HTERT RPE-1 (cell line): Measurements from ENCODE around the gene MAGEB18.

ENCODE experiments used
- in situ Hi-C: fragments of 300-500 bp; cut with MboI; formaldehyde crosslinking; loops from 4 replicates; pipeline ENCODE4 v1.14.3; 2020; ENCODE audit warnings: low sequenced_read_pairs

The MAGEB18 gene

DNA sequence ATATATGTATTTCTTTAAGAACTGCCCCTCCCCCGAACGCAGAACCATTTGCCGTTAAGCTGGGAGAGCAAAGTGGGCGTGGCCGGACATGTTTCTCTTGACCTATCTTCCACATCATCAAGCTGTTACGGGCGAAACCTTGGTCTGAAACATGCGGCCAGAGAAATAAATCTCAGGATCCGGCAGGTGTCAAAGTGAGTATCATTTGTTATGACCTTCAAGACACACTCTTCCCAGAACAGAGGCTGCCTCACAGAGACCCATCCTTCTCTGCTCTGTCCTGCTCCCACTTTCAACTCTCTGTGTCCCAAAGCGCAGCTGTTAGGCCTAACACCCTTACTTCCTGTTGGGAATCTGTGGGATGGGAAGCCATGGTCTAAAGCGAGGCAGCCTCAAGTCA lies at the start of gene MAGEB18:
Gene MAGEB18, plus strand, starts transcription at position 70 of the 400 bp plus-strand sequence. CDS start 643 bp downstream, outside the sequence.
- in situ Hi-C loops: no loop called here

DNA sequence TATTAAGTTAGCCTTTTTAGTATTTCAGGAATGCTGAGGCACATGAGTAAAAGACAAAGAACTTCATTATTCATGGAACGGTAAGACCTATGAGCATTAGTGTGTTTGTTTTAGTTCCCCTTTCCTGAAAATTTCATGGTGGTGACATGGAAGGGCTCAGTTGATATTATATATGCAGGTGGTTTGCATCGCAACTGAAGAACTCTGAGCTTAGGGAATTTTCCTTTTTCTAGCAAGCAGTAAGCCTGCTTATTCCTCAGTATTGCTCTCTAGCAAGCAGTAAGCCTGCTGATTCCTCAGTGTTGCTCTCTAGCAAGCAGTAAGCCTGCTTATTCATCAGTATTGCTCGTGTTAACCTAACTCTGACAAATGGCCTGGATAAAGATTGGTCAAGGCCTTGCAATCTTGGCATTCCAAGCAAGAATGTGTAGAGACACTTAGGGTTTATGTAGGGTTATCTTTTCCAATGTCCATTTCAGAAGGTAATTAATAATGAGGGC lies 37.7 kb upstream of the MAGEB18 start:
- in situ Hi-C loops: no loop called here

DNA sequence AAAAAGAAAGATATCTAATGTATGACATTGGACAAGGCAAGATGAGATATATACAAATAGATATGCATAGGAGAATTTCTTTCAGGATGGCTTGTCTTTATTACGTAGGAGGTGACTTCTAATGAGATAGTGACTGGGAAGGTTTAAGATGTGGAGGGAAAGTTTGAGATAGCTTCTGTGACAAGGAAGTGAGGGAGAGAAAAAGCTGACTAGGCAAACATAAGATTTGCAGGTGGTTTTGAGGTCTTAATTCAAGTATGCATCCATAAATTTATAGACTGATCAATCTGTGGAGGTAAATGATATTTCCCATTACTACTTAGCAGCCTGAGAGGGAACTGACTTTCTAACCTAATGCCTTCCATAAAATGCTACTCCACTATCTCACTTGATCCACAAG lies 29.0 kb upstream of the MAGEB18 start:
- in situ Hi-C loops: no loop called here

DNA sequence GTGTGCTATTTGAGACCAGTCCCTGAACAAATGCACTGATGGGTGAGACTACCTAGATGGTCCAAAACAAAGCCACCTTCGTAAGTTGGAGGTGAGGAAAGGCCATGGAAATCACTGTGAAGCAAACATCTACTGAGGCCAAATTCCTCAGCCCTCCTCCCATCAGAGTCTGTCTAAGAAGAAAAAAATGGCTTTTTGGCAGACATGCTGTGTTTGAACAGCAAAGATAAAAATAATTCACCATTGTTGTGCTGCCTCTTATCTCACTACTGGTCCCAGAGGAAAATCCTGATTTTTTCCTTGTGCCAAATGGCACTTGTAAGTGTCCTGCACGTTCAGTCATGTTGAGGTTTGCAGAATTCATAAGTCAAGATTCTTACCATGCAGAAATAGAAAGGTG lies 7.9 kb downstream of the MAGEB18 start:
- in situ Hi-C loops: no loop called here

DNA sequence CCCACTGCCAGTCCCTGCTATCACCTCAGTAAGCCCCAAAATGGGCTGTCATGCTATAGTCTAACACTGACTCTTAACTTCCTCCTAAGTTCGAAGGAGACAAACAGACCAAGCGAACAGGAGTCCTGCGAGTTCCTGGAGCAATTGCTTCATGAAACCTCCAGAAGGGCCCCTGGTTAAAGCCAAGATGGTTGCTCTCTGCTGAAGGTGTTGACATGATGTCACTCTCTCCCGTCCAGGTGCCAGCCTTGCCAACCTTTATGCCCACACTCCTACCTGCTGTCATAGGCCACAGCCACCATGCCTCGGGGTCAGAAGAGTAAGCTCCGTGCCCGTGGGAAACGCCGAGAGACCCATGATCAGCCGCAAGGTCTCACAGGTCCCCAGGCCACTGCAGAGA lies 22.2 kb downstream of the MAGEB18 start, which contains the start of gene MAGEB6B:
Gene MAGEB6B, plus strand, starts transcription at position 301 of the 400 bp plus-strand sequence. Its CDS starts 0 bp downstream, at position 301.
- in situ Hi-C loops: no loop called here
